ENCODE results near the gene LHX1.

DNA sequence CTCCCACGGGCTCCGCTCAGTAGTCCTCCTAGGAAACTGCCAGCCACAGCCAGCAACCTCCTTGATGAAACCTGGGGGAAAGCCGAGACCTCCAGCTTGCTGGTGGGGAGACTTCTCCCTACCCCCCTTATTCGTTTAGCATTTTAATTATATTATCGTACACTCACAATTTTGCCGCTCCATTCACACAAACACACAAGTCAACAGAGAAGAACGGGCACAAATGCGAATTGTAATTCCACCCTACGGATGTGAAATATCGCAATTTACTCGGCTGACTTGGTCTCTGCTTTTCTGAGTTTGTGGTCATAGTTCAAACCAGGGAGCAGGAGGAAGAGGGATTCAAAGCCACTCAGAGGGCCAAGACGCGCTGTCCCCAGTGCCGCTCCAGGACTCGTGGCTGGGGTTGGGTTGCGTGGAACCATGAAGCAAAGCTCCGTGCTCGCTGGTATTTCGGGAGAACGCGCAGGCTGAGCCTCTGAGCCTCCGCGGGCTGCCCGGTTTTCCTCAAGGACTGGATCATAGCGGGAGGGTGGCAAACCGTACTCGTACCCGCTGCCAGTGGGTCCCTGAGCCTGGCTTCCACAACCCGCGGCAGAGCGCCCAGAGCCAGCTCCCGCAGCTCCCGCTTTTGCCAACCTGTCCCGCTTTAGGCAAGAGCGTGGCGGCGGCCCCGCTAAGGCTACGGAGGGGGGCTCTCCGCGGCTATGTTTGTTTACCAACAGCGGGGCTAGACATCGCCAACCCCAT lies 2.0 kb downstream of the LHX1 start:
- TF ChIP-seq, protein P1, sequence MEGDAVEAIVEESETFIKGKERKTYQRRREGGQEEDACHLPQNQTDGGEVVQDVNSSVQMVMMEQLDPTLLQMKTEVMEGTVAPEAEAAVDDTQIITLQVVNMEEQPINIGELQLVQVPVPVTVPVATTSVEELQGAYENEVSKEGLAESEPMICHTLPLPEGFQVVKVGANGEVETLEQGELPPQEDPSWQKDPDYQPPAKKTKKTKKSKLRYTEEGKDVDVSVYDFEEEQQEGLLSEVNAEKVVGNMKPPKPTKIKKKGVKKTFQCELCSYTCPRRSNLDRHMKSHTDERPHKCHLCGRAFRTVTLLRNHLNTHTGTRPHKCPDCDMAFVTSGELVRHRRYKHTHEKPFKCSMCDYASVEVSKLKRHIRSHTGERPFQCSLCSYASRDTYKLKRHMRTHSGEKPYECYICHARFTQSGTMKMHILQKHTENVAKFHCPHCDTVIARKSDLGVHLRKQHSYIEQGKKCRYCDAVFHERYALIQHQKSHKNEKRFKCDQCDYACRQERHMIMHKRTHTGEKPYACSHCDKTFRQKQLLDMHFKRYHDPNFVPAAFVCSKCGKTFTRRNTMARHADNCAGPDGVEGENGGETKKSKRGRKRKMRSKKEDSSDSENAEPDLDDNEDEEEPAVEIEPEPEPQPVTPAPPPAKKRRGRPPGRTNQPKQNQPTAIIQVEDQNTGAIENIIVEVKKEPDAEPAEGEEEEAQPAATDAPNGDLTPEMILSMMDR (IDR thresholded peaks at IDR 0.05), result no peak
- no peak for TF ChIP-seq EP300 (IDR thresholded peaks at IDR 0.05)
